HG03469 (cell line): ENCODE results near the gene DYNC1I2.
"Not testable (repeated sequence)": the region's sequence is repeated elsewhere in the genome, so short reads cannot be mapped to it uniquely, and the experiment has no call there.

ENCODE experiments used
- ATAC-seq: cut with Tn5 transposase; IDR thresholded peaks from one replicate; pipeline ENCODE4 v1.9.1; 2021; ENCODE audit warnings: mild to moderate bottlenecking, moderate library complexity, moderate number of reproducible peaks; ENCODE audit not compliant: unreplicated experiment

Gene DYNC1I2

DNA sequence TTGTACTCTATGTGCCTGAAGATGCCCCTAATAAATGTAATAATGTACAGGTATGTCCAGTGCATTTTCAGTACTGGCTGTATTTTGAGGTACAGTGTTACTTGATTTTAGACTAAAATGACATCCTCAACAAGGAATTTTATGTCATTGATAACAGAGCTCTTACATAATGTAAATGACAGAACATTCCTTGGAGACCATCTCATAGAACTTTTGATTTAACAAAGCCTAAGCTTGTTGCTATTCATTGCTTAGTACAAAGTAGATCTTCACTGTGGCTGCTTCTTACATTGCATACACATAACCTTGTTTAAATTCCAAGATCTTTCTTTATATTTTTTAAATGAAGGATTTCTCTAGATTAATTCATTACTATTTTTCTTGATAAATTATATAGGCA lies 24.1 kb downstream of the DYNC1I2 start:
- no peak for ATAC-seq

DNA sequence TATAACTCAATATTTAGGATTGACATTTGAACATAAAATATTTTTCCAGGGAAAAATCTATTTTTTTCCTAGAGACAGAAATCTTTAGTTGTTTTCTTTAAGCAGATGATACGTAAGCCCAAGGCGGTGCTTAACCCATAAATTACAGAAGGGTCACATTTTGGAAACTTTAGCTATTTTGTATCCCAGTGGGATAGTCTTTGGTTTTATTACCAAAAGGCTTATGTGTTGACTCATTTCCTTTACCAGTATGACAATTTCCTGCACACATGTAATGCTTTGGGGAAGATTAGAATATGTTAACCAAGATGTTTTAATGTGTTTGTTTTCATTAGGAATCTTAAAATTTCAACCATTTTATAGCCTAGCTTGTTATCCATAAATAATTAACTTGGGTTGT lies 24.8 kb downstream of the DYNC1I2 start:
- no peak for ATAC-seq

DNA sequence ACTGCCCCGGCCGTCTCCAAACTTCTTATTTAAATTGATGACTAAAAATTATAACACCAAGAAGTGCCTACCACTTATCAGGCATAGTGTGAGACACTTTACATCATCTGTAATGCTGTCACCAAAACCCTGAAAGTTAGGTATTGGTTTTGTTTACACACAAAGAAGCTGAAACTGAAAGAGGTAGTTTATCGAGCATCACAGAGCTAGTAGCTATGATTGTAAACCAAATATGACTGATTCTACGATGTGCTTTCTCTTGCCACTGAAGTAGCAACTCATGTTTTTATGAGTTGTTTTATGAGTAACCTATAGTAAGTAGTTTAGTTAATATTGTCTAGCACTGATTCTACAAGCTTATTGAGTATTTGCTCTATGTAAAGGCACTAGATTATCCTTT lies 31.5 kb downstream of the DYNC1I2 start:
- no peak for ATAC-seq

DNA sequence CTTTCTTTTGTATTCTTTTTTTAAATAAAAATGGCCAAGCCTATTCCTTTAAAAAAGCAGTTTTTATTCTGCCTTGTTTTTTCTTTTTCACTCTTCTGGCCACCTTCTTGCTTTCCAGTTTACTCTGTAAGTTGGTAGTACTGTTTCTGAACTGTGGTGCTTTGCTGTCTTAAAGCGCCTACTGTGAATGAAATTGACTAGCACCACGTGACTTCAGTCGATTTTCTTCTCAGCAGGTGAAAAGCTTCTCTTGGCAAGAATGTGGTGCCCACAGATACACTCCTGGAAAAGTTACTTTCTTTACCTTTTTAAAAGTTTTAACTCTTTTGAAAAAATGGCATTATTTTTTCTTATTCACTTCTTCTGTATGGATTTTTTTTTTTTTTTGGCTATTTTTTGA lies 32.4 kb downstream of the DYNC1I2 start:
- no peak for ATAC-seq

DNA sequence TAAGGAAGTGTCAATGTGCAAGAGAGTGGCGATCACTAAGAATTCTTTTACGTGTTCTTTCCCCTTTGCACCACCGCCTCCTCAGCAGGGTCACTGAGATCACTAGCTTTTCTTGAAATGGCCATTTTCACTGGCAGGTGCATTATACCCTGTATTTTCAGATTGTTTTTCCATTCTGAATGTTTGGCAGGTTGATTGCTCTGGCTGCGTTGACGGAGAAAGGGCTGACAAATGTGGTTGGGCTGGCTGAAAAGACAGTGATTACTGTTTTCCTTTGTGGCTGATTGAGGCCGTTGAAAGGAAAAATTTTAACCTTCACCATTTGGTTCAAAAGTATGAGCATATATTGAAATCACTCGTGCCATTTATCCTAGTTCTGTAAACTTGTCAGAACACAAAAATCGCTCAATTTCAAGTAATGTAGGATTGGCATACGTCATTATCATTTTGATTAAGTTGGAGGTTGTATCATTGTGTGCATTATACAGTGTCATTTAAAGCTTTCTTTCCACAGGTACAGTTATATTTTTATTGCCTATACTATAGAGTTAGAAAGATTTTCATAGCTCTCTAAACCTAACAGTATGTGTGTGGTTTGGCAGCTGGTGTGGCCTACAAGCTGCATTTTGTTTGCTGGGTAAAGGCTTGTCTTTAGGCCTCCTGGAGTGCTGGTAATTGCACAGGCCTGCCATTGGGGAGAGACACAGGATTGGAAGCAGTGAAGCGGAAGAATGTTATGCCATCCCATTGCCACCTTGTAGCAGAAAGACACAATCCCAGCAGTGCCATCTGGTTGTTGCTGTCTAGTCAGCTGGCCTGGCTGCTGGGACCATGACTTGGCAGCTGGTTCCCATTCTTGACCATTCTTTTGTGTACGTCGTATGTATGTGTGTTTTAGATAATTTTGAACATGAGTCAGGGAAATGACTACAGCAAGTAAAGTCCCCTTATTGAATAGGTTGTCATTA lies 36.7 kb downstream of the DYNC1I2 start:
- no peak for ATAC-seq

DNA sequence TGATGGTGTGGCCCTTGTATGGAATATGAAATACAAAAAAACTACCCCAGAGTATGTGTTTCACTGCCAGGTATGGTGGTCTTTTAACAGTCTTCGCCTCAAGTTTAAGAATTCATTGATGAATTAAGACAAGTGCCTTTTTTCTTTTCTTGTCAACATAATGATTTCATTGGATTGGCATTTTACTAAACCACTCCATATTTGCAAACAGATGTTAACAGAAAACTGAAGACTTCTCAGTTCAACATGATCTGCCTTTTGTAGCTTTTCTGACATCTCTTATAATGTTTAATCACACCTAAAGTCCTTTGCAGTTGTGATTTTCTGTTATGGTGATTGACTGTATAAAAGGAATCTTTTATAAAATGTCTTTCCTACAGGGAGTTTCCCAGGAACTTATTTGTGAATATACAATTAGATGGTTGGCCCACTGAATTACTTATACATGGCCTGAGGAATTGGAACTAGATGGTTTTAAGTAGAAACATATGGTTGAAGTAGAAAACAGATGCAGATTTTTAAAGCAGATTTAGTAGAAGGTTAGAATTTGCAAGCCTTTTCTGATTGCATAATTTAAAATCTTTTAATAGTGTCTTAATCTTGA lies 39.7 kb downstream of the DYNC1I2 start:
- no peak for ATAC-seq

DNA sequence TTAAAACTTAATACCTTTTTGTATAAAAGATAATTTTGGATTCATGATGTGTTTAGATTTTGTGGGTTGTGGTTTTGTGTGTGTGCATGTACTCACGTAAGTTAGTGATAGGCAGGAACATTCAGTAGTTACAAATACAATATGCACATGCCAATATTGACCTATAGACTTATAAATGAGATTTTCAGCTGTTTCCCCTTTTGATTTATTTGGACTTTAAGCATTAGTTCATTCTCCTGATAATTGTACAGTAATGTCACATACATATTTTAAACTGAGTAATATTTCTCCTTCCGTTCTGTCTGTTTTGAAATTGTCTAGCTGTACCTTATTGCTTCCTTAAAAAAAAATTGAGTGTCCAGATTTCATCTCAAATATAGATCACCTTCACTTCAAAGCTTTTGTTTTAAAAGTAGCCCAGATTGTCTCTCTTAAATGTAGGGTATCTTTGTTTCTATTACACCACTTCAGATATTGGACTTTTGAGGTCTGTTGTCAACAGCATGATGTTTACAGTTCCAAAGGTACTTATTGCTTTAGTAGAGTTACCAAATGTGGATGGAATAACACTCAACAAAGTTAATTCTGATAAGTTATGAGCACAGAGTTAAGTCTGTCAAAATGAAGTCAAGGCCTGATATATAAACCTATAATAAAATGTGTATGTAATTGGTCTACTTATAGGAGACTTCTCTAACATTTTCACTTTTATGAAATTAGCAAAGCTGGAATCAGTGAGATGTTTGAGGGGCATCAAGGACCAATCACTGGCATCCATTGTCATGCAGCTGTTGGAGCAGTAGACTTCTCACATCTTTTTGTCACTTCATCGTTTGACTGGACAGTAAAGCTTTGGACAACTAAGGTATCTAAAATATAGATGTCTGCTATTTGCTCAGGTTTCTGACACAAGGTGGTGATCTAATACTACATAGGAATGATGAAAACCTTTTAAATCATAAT lies 42.0 kb downstream of the DYNC1I2 start:
- no peak for ATAC-seq

DNA sequence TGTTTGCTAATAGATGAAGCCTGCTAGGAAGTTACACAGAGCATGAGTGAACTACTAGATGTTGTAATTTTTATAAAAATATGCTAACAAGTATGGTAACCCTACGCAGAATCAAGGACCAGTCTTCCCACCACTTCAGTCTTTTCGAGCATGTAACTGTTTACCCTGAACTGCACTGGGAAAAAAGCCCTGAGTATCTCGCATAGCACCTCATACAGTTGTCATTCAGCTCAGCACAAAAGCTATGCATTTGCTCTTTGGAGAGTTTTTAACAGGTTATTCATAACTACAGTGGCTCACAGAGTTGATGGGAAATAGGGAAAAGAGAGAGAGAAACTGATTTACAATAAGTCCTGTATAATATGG lies 42.7 kb downstream of the DYNC1I2 start:
- ATAC-seq, result no peak

DNA sequence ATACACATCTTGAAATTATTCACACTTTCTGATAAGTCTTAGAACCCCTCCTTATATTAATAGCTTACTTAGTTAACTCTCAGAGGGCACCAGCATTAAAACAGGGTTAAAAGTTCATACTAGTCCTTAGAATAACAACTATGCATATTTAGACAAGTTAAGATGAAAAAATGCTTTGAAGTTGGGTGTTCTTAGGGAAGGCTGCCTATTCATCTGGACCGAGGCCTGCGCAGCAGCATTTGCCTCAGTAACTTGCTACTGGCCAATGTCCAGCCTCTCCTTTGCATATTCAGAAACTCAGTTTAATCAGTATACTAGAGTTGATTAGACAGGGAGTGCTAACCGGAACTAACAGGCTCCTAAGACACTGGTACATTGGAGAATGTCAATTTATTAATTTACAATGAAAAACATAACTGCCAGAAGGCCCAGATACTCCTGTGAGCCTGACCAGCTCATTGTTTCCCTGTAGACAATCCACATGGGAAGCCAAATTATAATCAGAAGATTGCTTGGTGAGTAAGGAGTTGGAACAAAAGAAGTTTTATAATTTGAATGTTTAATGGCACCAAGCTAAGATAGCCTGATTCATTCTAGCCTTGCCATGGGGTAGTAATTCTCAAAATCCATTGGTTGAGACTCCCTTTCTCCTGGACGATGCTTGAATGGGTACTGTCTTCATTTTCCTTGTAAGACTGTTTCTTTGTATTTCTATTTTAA lies 48.9 kb downstream of the DYNC1I2 start:
- no peak for ATAC-seq

DNA sequence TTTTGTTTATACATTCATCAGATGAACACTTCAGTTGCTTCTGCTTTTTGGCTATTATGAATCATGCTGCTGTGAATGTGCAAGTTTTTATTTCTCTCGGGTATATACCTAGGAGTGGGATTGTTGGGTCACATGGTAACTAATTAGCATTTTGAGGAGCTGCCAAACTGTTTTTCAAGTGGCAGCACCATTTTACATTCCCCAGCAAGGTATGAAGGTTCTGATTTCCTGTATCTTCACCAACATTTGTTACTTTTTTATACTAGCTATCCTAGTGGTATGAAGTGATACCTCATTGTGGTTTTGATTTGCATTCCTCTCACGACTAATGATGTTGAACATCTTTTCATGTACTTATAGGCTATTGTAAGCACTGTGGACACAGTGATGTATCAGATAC lies 53.9 kb downstream of the DYNC1I2 start:
- peak; percentile 65 for ATAC-seq

DNA sequence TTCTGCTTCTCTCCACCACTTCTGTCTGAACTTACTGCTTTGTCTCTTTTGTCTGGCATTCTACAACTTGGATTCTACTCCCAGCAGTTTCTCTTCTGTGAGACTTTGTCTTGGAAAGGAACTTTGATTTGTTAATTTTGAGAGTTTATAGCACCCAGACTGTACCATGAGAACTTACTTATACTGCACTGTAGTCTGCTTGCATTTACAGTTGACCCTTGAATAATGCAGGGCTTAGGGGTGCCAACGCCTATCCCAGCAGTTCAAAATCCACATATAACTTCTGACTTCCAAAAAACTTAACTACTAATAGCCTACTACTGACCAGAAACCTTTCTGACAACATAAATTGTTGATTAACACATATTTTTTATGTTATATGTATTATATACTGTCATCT lies 55.5 kb downstream of the DYNC1I2 start:
- no peak for ATAC-seq

DNA sequence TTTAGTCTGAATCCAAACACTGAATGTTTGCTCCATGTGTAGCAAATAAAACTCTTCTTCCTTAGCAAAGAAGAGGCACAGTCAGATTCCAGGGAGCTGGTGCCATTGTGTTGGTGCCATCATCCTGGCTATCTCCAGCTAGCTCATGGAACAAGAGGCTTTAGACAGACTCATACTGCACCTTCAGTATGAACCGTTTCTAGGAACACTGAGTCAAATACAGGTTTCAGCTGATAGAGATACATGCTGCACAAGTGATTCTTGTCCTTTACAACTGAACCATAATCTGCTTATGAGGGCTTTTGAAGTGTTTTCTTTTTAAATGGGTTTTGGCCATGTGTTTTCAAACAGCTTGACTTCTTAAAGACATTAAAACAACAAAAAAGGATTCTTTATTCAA lies 57.9 kb downstream of the DYNC1I2 start:
- ATAC-seq, result no peak

DNA sequence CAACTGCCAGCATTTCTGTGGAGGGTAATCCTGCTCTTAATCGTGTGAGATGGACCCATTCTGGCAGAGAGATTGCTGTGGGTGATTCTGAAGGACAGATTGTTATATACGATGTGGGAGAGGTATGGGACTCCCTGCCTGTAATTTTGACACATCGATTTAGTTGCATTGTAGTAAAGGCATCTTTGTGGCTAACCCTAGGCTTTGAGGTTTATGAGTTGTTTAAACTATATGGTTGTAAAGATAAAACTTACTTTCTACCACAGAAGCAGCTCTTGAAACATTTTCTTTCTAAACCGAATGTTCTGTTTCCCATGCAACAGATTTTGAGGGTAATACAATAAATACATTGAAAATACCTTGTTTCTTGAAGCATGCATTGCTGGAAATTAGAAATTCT lies 58.5 kb downstream of the DYNC1I2 start:
- ATAC-seq, result no peak

DNA sequence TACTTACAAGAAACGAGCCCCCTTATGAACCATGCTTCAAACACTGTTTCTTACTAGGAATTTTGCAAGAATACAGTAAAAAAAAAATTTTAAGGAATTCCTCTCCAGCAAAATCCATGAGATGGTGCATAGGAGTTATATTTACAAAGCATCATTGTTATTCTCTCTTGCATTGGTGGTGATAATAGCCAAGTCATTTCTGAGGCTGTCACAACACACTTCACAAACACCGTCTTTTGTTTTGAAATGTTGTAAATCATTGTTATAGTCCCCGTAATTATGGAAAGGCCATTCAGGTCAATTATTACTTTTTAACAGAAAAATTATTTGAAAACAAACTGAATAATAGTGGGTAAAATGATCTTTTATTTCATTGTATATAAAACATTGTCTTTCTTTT lies 60.1 kb downstream of the DYNC1I2 start:
- ATAC-seq, result no peak

DNA sequence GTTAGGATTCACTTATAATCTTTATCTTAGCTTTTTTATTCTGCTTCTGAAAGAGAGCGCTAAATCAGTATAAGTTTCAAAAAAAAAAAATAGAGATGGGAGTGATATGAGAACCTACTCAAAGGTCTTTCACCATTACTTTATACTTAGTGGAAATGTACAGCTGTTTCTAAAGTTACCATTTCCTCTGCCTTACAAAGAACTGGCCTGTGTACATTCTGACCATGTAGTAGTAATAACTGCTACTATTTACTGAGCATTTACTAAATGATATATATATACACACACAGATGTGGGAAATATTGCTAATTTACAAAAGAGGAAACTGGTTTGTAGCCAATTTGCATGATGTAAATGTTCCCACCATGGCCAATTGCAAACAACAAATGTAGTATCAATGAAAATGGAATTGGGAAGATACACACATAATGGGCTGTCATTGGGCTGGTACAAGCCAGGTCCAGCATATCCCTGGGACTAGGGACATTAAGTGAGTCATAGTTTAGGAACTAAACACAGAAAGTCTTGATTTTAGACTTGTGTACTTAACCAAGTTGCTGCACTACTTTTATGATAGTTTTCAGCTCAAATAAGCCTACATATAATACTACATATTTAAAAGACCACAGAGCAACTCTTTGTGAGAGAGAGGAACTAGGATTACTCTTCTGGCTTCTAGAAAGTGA lies 67.1 kb downstream of the DYNC1I2 start:
- no peak for ATAC-seq

DNA sequence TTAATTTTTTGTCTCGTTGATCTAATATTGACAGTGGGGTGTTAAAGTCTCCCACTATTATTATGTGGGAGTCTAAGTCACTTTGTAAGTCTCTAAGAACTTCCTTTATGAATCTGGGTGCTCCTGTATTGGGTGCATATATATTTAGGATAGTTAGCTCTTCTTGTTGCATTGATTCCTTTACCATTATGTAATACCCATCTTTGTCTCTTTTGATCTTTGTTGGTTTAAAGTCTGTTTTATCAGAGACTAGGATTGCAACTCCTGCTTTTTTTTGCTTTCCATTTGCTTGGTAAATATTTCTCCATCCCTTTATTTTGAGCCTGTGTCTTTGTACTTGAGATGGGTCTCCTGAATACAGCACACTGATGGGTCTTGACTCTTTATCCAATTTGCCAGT lies 71.5 kb downstream of the DYNC1I2 start:
- ATAC-seq, result not testable (repeated sequence)

DNA sequence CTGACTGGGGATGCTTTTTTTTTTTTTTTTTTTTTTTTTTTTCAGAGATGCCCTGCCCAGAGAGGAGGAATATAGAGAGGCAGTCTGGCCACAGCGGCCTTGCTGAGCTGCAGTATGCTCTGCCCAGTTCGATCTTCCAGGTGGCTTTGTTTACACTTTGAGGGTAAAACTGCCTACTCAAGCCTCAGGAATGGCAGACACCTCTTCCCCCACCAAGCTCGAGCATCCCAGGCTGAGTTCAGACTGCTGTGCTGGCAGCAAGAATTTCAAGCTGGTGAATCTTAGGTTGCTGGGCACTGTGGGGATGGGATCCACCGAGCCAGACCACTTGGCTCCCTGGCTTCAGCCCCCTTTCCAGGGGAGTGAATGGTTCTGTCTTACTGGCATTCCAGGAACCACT lies 73.9 kb downstream of the DYNC1I2 start:
- ATAC-seq, result not testable (repeated sequence)

DNA sequence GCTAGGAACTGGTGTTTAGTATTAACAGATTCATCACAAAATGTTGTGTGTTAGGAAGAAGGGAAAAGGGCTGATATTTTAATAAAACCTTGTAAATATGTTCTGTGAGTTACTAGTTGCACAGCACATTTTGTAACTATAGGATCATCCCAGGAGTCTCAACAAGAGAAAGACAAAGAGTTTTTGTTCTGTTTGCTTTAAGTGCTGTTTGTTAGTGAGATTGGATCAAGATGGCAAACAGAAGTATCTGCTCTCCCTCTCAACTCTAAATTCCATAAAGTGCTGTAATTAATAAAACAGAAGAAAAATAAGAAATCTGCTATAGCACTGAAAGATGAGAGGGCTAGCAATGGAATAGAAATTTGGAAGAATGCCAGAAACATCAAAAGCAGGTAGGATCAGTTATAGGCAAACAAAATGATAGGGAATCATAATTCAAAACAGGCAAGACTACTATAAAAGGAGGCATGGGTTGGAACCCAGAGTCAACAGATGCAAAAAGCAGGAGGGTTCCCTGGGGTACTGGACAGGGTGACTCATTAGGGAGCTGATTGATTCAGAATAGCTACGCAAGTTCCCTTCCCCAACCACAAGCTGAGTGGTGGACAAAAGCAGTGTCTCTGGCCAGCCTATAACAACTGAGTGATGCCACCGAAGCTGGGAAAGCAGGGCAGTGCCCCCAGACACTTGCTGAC lies 75.8 kb downstream of the DYNC1I2 start:
- no peak for ATAC-seq

DNA sequence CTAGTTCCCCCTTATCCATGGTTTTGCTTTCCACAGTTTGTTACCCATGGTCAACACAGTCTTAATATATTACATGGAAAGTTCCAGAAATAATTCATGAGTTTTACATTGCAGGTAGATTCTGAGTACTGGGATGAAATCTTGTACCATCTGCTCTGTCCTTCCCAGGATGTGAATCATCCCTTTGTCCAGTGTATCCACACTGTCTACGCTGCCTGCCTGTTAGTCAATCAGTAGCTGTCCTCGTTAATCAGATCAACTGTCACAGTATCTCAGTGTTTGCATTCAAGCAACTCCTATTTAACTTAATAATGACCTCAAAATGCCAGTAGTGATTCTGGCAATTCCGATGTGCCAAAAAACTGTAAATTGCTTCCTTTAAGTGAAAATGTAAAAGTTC lies 76.3 kb downstream of the DYNC1I2 start:
- ATAC-seq, result no peak
